IgD-negative memory B cell (primary cell): Measurements from ENCODE around the gene SLX9. TPM values are rescaled to one million over a fixed set of nuclear protein-coding genes. Genes with fewer than 3 reads are reported as not detected.

Source experiments
- H3K27ac Mint-ChIP-seq, 3 donors: one replicate each; pipeline ENCODE4 v1.8.0; 2020 to 2022; ENCODE audit warnings: mild to moderate bottlenecking in 3 of 3, mixed read lengths in 3 of 3, moderate library complexity in 1 of 3
- H3K27me3 Mint-ChIP-seq: one replicate; pipeline ENCODE4 v1.8.0; 2021; ENCODE audit warnings: mixed read lengths
- H3K36me3 Mint-ChIP-seq: one replicate; pipeline ENCODE4 v1.8.0; 2020; ENCODE audit warnings: mild to moderate bottlenecking, mixed read lengths
- H3K4me1 Mint-ChIP-seq, 3 donors: one replicate each; pipeline ENCODE4 v1.8.0; 2020 to 2022; ENCODE audit warnings: mixed read lengths in 3 of 3, mild to moderate bottlenecking in 1 of 3
- H3K4me3 Mint-ChIP-seq, 4 donors: one replicate each; pipeline ENCODE4 v1.8.0; 2020 to 2022; ENCODE audit warnings: mild to moderate bottlenecking in 4 of 4, mixed read lengths in 4 of 4, moderate library complexity in 3 of 4
- H3K9me3 Mint-ChIP-seq, 3 donors: one replicate each; pipeline ENCODE4 v1.8.0; 2020 to 2021; ENCODE audit warnings: mixed read lengths in 3 of 3, mild to moderate bottlenecking in 1 of 3
- polyA plus RNA-seq: library from polyadenylated mRNA; unstranded; fragments of 300-500 nt; fragmentation: Illumina TruSeq; gene quantifications from one replicate; pipeline ENCODE4 v1.2.3, GENCODE V29; 2021

SLX9 gene
- polyA plus RNA-seq, 1 donor from 2014 or later, result 12.3 TPM

DNA sequence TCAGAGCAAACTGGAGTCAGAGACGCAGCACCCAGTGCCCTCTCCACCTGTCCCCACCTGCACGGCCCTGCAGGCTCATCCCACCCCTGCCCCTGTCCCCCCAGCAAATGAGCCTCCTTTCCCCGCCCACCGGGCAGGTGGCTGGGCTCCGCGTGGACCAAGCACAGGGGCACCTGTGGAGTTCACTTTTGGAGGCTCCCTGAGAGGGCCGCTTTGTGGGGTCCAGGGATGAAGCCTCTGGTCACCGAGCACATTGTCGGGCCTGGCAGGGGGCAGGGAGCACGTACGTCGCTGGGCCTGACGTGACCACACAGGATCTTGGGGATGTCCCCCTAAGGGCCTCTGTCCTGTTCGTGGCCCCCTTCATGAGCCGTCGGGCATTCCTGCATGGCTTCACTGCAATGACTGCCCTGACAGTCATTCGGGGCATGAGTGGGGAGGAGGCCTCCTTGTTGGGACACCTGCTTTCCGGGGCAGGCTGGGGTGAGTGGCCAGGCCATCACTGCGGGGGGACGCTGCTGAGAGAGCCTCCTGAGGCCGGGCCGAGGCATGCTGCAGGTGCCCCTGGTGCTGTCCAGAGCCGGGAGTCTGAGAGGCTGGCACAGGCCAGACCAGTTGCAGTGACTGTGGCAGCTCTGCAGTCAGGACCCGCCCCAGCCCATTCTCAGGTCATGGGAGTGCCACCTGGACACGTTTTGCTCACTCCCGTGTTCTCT, 19.7 kb downstream of the SLX9 start:
- Mint-ChIP-seq H3K4me3 (no peak overlapping the region), H3K27me3 (no peaks in the 10 kb centered on the region), H3K4me1 (peaks cover 0 to 7% (median 4%) of the 10 kb centered on the region in 3 donors), H3K9me3 (no peaks in the 10 kb centered on the region), H3K36me3 (peaks cover 2% of the 10 kb centered on the region), H3K27ac (no peak overlapping the region)

DNA sequence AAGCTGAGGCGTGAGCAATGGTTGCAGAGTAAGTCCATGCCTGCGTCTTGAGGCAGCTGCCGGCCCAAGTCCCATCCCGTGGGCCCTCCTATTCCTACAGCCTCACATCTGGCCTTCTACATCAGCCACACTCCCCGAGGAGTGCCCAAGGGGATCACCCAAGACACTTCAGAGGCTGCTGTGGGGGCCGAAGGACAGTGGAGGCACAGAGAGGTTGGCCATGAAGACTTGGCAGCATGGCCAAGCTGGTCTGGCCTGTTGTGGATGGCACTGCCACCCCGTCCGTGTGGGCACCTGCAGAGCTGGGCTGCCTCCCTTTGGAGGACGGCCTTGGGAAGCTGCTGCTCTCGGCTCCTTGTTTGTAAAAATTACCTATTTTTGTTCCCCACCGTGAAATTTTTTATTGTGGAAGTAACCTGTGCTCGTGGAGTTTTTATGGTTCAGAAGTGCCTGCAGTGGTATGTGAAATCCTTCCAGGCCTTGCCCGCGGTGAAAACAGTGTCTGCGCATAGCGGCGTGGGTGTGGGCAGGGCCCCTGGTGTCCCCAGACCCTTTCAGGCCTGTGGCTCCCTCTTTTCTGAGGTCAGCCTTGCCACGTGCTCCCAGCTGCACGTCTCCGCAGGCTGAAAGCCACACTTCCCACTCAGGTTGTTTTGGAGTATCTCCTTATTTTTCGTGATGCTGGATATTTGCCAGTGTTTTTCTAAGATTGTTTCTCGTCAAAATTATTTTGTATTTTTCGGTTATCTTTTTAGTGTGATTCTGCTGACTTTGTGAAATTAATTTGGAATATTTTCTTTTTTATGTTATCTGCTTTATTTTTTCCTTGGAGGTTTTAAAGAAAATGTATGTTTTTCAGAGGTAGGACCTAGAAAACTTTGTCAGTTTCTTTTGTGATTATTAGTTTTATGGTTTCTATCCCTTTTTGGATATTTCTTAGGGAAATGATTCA, 20.6 kb downstream of the SLX9 start:
- H3K36me3 Mint-ChIP-seq, result peaks cover 2% of the 10 kb centered on the region
- no peak overlapping the region for H3K27ac Mint-ChIP-seq
- no peaks in the 10 kb centered on the region for H3K9me3 Mint-ChIP-seq
- H3K27me3 Mint-ChIP-seq, result no peaks in the 10 kb centered on the region
- H3K4me3 Mint-ChIP-seq, result no peak overlapping the region
- H3K4me1 Mint-ChIP-seq, result peaks cover 8 to 10% (median 9%) of the 10 kb centered on the region in 3 donors

DNA sequence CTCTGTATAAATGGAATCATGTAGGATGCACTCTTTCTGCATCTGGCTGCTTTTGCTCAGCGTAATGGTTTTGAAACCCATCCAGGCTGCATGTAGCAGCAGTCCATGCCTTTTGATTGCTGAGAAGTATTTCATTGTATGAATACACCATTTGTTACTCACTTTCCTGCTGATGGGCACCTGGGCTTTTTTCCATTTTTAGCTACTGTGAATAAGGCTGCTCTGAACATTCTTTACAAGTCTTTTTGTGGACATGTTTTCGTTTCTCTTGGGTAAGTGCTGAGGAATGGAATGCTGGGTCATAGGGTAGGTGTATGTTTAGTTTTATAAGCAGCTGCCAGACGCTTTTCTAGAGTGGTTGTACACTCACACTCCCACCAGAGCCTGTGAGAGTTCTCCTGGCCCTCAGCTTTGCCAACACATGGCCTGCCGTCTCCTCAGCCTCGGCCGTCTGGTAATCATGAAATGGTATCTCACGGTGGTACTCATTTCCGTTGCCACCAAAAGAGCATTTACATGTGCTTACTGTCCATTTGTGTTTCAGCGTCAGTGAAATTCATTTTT, 22.7 kb downstream of the SLX9 start:
- Mint-ChIP-seq H3K4me3 (no peak overlapping the region), H3K27ac (no peak overlapping the region), H3K9me3 (no peaks in the 10 kb centered on the region), H3K4me1 (peaks cover 6 to 11% (median 10%) of the 10 kb centered on the region in 3 donors), H3K27me3 (no peaks in the 10 kb centered on the region), H3K36me3 (peaks cover 2% of the 10 kb centered on the region)

DNA sequence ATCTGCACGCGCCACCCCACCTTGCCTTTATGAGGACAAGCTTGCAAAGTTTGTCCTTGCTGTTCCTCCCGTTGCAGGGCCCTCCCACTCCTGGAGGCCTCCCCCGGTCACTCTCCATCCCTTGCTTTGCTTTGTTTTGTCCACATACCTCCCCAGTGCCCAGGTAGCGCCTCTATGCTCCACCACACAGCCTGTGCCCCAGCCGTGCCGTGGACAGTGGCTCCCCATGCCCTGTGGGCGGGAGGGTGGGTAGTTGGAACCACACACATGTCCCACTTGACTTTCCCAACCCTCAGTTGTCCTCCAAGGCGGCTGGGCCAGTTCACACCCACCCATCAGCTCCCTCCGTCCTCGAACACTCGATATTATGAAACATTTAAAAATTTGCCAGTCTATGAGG, 24.6 kb downstream of the SLX9 start:
- Mint-ChIP-seq H3K4me1 (peaks cover 6 to 11% (median 10%) of the 10 kb centered on the region in 3 donors), H3K4me3 (peak overlapping the region in 1 of 4 donors; percentile 39), H3K9me3 (no peaks in the 10 kb centered on the region), H3K27ac (no peak overlapping the region), H3K36me3 (peaks cover 2% of the 10 kb centered on the region), H3K27me3 (no peaks in the 10 kb centered on the region)

DNA sequence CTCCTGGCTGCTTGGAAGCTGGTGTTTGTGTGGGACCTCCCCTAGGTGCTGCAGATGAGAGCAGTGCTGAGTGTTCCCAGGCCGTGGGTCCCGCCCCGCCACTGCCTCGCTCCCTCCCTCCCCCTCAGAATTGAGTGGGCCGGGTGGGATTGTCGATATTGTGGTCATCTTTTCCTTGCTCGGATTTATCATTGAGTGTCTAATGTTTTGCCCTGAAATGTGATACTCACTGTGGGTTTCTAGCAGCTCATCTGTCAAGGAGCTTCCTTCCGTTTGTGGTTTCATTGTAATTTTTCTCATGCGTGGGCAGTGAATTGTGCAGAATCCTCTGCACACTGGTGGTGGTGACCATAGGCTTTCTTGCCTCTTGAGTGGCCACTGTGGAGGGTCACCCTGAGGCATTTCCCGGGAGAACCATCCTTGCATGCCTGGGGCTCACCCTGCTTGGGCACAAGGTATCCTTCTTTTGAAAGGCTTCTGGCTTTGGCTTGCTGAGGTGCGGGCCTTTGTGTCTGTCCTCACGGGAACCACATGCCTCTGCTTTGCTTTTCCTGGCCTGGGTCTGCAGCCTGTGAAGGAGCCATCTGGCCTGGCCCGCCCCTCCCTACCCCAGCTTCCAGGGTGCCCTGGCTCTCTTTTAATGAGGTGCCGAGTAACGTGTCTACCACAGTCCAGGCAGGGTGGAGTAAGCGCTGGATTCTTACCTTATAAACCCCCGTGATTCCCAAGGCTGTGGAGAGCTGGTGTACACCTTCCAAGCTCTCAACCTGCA, 25.6 kb downstream of the SLX9 start:
- H3K9me3 Mint-ChIP-seq, result no peaks in the 10 kb centered on the region
- peaks cover 11 to 13% (median 12%) of the 10 kb centered on the region in 3 donors for H3K4me1 Mint-ChIP-seq
- no peak overlapping the region for H3K27ac Mint-ChIP-seq
- no peaks in the 10 kb centered on the region for H3K27me3 Mint-ChIP-seq
- H3K4me3 Mint-ChIP-seq, result peak overlapping the region in 2 of 4 donors; percentile 4 to 49
- peaks cover 2% of the 10 kb centered on the region for H3K36me3 Mint-ChIP-seq

DNA sequence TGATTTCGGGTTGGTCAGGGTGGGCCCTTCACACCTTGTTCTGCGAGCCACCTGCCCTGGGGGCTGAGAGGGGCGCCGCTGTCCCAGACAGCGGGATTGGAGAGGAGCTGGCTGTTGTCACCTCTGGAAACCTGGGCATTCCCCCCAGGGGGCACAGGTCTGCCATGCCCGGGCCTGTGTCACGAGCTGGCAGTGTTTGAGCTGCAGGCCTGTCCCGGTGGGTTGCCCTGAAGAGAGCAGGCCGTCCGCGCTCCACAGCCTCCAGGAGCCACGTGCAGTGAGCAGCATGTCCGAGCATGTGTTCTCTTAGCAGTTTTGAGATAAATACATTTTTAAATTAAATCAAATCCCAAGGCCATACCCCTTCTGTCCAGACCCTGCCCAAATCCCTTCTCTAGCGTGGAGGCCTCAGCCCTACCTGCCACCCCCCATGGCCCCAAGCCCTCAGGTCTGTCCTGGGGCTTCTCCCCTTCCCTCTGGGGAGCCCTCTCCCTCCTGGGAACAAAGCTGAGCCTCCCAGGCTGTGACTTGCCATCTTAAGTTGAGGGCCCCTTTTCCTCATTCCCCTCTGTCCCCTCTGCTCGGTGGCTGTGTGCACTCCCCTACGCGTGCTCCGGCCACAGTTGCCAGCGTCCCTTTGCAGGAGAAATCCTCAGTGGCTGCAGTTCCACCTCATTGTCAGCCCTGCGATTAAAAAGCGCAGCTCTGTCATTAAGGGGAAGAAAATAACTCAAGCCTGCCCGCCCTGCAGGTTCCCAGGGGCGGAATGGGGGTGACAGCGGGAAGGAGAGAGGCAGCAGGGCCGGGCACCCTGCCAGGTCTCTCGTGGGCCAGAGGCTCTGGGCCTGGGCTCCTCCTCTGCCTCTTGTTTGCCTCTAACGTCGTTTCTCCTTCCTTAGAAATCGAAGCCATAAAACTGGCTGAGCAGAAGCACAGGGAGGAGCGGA, 26.6 kb downstream of the SLX9 start:
- Mint-ChIP-seq H3K4me3 (peak overlapping the region in 1 of 4 donors; percentile 23), H3K27ac (no peak overlapping the region), H3K36me3 (peaks cover 2% of the 10 kb centered on the region), H3K4me1 (peaks cover 11 to 13% (median 12%) of the 10 kb centered on the region in 3 donors), H3K9me3 (no peaks in the 10 kb centered on the region), H3K27me3 (no peaks in the 10 kb centered on the region)

DNA sequence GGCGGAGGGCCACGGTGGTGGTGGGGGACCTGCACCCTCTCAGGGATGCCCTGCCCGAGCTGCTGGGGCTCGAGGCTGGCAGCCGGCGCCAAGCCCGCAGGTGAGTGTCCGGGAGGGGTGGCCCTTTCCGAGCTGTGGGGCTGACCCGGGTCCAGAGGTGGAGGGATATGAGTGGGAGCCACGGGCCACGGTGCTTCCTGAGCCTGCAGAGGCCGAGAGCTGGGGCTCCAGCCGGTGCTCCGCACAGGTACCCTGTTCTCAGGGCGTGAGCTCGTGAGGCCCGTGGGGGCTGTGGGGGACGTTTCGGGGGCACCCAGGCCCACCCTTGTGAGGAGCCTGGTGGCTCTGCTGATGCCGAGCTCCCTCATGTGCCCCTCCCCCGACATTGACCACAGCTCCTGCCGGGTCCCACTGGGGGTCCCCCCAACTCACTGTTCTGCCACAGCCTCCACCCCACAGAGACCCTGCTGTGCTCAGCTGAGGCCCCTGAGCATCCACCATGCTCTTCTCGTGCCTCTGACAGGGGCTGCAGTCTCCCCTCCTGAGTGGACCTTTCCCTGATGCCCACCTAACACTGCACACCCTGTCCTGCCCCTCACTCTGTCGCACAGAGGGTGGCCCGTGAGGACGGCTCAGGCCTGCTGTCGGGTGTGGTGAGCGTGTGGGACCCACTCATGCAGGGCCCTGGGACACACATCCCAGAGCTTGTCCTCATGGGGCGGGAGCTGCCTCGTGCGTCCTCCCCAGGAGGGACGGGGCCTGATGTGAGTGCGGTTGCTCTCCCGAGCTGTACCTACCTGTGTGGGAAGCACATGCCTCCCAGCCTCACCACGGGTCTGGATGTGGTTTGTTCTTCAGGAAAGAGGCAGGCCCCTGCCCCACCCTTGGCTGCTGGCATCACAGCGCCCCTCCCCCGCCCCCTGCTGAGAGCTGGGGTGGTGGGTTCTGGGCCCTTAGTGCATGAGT, 27.5 kb downstream of the SLX9 start:
- Mint-ChIP-seq H3K4me3 (no peak overlapping the region), H3K27ac (no peak overlapping the region), H3K9me3 (no peaks in the 10 kb centered on the region), H3K4me1 (peaks cover 11 to 13% (median 12%) of the 10 kb centered on the region in 3 donors), H3K36me3 (no peaks in the 10 kb centered on the region), H3K27me3 (no peaks in the 10 kb centered on the region)

DNA sequence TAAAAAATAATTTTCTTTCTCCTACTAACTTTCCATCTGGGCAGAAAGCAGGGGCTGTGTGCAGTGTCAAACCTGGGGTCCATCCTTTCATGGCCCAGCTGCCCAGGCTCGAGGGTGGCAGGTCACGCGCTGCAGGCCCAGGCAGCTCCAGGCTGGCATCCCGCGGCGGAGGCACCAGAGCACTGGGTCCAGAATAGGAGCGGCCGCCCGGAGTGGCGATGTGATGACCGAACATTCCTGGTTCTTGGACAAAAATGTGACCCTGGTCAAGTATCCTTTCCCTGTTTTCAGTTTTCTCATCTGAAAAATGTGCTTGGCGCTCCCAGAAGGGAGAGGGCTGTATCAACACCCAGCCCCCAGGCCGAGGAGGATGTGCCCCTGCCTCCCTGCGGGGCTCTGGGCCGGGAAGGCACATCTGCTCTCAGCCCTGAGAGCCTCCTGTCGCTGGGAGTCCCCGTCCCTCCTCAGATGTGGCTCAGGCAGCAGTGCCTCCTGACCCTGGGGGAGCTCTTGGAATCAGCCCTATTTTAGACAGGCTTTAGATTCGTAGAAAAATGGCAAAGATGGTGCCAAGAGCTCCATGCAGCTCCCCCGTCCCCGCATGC, 29.3 kb downstream of the SLX9 start:
- no peaks in the 10 kb centered on the region for H3K9me3 Mint-ChIP-seq
- no peaks in the 10 kb centered on the region for H3K27me3 Mint-ChIP-seq
- H3K27ac Mint-ChIP-seq, result no peak overlapping the region
- H3K36me3 Mint-ChIP-seq, result no peaks in the 10 kb centered on the region
- no peak overlapping the region for H3K4me3 Mint-ChIP-seq
- H3K4me1 Mint-ChIP-seq, result peaks cover 12% of the 10 kb centered on the region in 3 donors

DNA sequence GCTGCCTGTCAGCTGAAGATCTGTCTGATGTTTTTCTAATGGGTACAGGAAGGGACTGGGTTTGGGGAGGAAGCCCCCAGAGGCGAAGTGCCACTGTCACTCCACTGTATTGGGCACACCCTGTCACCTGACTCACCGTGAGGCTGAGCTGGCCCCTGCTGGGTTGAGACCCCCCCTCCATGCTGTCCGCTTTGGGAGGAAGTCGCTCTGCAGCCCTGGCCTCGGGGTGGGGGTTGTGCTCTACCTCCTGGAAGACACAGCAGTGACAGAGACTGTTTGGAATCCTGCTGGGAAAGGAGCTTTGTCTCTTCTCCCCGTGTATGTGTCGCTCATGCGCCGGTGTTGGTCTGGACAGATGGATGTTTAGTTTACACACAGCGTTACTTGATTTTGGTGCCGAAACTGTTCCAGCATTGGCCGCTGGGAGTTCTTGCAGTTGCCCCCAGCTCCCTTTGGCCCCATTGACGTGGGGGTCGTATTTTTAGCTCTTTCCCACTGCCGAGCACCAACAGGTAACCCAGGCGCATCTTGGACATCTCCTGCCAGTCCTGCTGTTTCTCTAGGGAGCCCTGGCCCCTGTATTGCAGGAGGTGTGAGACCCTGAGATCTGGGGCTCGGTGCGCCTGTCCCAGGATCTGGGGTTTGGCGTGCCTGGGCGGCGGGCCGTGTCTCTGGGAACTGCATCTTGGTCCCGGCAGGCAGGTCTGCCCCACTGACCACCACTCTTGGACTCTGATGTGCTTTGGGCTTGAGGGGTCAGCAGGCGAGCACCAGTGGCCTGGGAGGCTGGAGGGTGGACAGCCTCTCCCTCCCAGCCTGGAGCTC, 30.3 kb downstream of the SLX9 start:
- peaks cover 6 to 10% (median 6%) of the 10 kb centered on the region in 3 donors for H3K4me1 Mint-ChIP-seq
- H3K27me3 Mint-ChIP-seq, result no peaks in the 10 kb centered on the region
- H3K27ac Mint-ChIP-seq, result no peak overlapping the region
- H3K9me3 Mint-ChIP-seq, result no peaks in the 10 kb centered on the region
- no peaks in the 10 kb centered on the region for H3K36me3 Mint-ChIP-seq
- no peak overlapping the region for H3K4me3 Mint-ChIP-seq

DNA sequence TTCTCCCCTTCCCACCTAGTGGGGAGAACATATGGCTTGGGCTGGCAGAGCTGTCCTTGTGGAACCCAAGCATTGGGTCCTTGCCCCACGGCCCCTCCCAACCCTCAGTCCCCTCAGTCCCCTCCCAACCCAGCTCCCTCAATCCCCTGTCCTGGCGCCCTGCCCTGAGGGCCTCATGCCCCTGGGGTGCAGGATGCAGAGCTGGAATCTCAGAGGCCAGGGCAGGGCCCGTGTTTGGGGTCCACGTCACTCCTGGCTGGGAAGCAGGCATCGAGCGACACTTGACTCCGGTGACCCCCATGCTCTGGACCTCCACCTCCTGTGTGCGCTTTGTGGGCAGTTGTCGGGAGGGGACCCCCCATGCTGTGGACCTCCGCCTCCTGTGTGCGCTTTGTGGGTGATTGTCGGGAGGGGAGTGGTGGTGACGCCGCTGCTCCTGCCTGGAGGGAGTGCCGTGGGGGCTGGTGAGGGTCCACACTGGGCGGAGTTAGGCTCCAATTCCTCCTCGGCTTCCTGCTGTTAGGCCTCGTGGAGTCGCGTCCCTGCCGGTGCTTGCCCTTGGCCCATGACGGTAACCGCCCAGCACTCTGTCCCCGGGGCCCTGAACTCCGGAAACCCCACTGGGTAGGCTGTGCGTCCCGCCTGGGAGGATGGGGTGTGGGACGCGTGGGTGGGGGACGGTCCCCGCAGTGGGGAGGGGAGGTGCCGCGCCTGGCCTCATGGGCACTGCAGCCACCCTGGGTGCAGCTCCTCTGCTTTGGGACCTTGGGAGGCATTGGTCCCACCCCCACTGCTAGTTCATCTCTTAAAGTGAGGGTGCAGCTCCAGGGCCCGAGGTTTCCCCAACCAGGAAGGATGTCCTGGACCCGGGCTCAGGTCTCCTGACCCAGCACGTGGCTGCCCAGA, 31.2 kb downstream of the SLX9 start:
- peaks cover 1 to 6% (median 2%) of the 10 kb centered on the region in 3 donors for H3K4me1 Mint-ChIP-seq
- no peaks in the 10 kb centered on the region for H3K36me3 Mint-ChIP-seq
- no peaks in the 10 kb centered on the region for H3K27me3 Mint-ChIP-seq
- H3K27ac Mint-ChIP-seq, result no peak overlapping the region
- no peak overlapping the region for H3K4me3 Mint-ChIP-seq
- H3K9me3 Mint-ChIP-seq, result no peaks in the 10 kb centered on the region

DNA sequence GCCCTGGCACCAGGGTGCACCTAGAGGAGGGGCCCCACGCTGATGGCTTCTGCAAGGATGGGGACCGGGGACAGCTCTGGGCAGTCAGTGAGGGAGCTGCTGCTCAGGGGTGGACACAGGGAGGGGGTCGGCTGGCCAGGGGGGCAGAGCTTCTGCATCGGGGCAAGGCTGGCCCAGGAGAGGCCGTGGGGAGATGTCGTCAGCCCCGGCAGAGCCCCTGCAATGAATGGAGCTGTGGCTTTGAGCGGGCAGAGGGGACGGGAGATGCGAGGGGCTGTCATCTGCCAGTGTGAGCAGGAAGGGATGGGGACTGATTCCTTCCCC, 31.8 kb downstream of the SLX9 start:
- H3K27ac Mint-ChIP-seq, result no peak overlapping the region
- no peaks in the 10 kb centered on the region for H3K27me3 Mint-ChIP-seq
- no peaks in the 10 kb centered on the region for H3K36me3 Mint-ChIP-seq
- H3K4me1 Mint-ChIP-seq, result peaks cover 1 to 6% (median 2%) of the 10 kb centered on the region in 3 donors
- no peak overlapping the region for H3K4me3 Mint-ChIP-seq
- H3K9me3 Mint-ChIP-seq, result no peaks in the 10 kb centered on the region
